Peyer's patch (tissue), 4 donors: Measurements from ENCODE around the gene CCDC196.

Experiments used
- POLR2A ChIP-seq, 2 donors: fragments of 450-650 bp; IDR thresholded peaks; one replicate each; pipeline ENCODE4 v1.5.1; 2017; ENCODE audit warnings: antibody characterized with exemption in 2 of 2, mild to moderate bottlenecking in 2 of 2, moderate library complexity in 2 of 2
- TF ChIP-seq, protein P1 (sequence below), 6 experiments: fragments of 450-650 bp in 4 of 6; fragments of 200-600 bp in 2 of 6; sonication (generic) in 1 of 6; IDR thresholded peaks; one replicate each; pipeline ENCODE4 v1.5.1; 2017 to 2019; ENCODE audit warnings: antibody characterized with exemption in 6 of 6, mild to moderate bottlenecking in 3 of 6, moderate library complexity in 1 of 6

DNA sequence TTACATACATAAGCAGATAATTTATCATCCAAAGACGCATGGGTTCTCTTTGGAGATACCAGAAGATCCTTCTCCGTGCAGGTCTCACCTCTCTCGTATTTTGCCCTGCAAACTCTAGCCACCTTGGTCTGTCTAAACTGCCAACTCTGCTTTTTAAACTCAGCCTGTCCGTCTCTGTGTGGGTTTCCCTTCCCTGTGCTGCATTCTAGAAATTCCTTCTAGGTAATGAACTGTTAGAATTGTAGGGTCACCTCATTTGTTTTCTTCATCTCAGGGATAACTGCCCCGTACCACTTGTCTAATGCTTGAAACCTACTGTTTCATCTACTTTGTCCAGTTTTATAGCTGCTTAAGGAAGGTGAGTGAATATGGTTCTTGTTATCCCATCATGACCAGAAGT is 45.4 kb upstream of the CCDC196 start:
- TF ChIP-seq, protein P1, sequence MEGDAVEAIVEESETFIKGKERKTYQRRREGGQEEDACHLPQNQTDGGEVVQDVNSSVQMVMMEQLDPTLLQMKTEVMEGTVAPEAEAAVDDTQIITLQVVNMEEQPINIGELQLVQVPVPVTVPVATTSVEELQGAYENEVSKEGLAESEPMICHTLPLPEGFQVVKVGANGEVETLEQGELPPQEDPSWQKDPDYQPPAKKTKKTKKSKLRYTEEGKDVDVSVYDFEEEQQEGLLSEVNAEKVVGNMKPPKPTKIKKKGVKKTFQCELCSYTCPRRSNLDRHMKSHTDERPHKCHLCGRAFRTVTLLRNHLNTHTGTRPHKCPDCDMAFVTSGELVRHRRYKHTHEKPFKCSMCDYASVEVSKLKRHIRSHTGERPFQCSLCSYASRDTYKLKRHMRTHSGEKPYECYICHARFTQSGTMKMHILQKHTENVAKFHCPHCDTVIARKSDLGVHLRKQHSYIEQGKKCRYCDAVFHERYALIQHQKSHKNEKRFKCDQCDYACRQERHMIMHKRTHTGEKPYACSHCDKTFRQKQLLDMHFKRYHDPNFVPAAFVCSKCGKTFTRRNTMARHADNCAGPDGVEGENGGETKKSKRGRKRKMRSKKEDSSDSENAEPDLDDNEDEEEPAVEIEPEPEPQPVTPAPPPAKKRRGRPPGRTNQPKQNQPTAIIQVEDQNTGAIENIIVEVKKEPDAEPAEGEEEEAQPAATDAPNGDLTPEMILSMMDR (IDR thresholded peaks at IDR 0.05), result no peak
- TF ChIP-seq POLR2A (IDR thresholded peaks at IDR 0.05), result no peak
